Stimulated activated CD8-positive, alpha-beta memory T cell treated with anti-CD3 and anti-CD28 coated beads, Interleukin-4, amount 100 ng/mL, for 4 hours (primary cell): ENCODE measurements around the gene MRPL42.
"Not testable (repeated sequence)": the region's sequence is repeated elsewhere in the genome, so short reads cannot be mapped to it uniquely, and the experiment has no call there.

Experiments
- DNase-seq, 2 donors: peaks; one replicate each; pipeline ENCODE4 v3.0.0-alpha.2; 2020; ENCODE audit warnings: low read depth in 2 of 2, low spot score in 1 of 2

Gene MRPL42

DNA sequence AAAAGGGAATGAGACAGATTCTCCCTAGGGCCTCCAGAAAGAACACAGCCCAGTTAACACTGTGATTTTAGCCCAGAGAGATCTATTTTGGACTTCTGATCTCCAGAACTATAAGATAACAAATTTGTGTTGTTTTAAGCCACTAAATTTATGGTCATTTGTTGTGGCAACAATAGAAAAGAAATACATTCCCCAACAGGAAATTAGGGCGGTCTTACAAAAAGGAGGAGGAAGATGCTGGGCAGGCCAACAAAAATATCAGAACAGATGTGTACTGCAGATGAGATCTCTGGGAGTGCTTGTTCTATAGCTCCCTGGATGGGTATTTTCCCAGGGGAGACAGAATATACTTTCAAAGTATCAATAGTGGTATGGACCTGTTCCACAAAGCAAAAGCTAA, 73.2 kb downstream of the MRPL42 start:
- no peak for DNase-seq

DNA sequence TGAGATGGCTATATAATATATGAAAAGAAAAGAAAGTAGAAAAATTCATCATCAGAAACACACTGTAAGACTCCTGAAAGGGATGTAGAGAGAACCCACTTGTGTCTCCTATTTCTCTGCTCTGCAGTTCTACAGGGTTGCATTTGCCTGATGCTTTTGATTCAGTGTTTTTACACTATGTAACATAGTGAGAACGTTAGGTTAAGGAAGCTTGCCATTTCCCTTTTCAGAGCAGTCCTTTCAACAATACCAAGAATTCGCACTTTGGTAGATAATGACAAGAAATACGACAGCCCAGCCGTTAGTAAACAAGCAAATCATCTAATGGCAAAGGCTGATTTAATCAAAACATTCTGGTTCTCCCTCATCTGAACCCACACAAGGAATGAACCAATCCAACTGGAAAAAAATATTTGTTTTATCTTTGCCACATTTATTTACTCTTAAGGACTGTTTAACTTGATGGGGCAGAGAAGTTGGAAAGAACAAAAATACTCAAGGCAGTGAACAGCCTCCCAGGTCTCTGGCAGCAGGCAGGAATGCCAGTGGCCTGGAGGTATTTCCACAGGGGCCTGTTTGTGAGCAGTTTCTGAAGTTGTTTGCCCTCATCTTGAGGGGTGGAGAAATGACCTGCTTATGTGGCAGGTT, 74.4 kb downstream of the MRPL42 start:
- no peak for DNase-seq

DNA sequence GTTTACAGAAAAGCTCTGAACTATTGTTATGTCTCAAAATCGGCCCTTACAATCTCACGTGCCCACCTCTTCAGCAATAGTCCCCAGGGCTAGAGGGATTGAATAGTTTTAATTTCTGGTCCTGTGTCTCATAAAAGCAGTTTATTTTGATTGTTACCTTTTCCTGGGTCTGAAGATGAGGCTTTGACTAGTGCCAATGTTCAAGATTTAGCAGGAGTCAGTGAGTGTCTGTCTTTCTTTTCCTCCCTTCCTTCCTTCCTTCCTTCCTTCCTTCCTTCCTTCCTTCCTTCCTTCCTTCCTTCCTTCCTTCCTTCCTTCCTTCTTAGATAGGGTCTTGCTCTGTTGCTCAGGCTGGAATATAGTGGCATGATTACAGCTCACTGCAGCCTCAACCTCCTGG, 80.5 kb downstream of the MRPL42 start:
- DNase-seq, result no peak

DNA sequence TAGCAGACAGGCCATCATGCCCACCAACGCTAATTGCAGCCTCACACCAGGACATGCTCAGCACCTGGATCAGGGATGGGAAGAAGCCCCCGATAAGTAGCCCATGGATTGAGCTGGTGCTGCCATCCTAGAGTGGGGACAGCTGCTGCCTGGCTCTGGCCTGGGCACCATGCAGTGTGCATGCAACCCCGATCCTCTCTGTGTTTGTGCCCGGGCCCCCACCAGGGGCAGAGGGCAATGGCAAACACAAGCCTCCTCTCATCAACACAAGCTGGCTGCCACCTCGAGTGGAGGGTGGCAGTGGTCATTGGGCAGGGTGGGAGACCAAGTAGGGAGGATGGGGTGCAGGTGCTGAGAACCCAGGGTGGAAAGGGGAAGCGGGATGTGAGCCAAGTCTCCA, 81.9 kb downstream of the MRPL42 start:
- no peak for DNase-seq

DNA sequence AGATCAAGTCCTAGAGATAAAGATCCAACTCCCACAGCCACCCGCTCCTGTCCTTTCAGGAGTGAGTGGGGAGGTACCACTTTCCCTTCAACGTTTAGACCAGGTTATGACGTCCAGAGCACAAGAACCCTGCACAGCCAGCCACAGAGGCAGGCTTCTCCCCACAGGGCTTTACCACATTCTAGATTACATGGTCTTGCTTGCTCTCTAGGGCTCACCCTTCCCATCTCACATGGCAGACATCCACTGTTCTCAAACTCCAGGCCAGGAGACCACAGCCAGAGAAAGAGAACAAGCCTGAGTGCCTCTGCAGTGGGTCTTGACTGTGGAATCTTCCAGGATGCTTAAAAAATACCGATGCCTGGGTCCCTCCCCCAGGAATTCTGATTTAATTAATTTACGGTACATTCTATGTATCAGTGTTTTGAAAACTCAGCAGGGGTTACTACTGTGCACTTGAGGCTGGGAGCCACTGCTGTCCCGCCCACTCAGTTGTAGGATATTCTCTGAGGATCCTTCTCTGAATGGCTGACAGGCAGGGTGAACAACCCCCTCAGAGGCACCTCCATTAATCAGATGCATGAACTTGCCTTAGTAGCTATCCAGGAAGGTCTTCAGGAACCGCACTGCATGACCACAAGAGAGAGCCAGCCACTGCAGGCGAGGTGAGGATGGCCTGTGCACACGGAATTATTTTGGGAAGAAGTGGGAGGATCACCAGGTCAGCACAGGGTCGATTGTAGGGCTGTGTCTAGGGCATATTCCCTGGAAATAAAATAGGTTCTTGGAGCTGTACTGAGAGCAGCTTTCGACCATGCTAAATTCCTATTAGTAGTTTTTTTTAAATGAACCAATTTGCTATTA, 83.7 kb downstream of the MRPL42 start:
- no peak for DNase-seq

DNA sequence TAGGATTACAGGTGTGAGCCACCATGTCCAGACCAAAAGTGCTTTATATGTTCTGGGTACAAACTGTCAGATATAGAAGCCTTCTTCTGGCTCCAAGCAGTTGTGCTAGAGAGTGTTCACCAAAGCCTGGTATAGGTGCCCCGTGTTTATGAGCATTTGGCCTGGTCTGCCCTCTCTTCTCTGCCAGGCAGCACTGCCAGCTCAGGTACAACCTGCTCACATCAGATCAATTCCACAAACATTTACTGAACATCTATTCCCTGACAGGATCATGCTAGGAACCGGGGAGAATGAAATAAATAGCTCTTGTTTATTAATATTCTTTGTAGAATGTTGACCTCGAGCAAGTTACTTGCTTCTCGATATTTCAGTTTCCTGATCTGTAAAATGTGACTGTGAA, 85.1 kb downstream of the MRPL42 start:
- DNase-seq, result no peak

DNA sequence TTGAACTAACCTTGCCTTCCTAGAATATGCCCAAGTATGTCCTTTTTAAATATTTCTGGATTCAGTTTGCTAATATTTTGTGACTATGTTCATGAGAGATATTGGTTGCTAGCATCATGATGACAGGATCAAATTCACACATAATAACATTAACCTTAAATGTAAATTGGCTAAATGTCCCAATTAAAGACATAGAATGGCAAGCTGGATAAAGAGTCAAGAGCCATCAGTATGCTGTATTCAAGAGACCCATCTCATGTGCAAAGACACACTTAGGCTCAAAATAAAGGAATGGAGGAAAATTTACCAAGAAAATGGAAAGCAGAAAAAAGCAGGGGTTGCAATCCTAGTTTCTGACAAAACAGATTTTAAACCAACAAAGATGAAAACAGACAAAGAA, 90.6 kb downstream of the MRPL42 start:
- not testable (repeated sequence) for DNase-seq

DNA sequence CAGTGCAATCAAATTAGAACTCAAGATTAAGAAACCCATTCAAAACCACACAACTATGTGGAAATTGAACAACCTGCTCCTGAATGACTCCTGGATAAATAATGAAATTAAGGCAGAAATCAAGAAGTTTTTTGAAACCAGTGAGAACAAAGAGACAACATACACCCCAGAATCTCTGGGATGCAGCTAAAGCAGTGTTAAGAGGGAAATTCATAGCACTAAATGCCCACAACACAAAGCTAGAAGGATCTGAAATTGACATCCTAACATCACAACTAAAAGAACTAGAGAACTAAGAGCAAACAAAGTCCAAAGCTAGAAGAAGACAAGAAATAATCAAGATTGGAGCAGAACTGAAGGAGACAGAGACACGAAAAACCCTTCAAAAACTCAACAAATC, 91.4 kb downstream of the MRPL42 start:
- not testable (repeated sequence) for DNase-seq

DNA sequence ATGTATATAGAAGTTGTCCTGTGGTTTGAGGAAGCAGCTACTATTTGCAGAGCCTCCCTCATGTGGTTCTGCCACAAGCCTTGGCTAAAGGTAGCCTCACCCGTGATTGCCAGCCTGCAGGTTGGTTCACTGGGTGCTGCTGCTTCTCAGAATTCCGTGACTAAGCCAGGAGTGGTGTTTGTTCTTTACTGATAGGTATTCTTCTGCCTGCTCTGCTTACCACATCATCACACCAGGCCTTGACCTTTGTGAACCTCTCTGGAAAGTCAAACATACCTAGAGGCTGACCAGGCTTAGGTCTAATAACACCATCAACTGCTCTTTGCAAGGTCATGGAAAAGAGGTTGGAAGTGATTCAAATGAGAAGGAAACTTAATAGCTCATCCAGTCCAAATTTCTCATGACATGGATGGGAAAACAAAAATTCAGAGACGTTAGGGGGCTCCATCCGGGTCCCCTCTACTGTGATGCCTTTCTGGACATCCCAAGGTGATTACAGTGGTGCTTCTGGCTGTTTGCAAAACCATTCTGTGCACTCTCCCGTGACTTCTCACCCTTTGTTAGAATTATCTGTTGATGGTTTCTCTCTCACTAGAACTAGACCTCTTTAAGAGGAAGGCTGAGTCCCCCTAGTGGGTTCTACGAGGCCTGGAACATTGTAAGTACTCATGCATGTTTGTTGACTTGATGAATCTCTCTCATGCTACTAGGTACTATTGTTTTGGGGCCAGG, 96.7 kb downstream of the MRPL42 start:
- no peak for DNase-seq

DNA sequence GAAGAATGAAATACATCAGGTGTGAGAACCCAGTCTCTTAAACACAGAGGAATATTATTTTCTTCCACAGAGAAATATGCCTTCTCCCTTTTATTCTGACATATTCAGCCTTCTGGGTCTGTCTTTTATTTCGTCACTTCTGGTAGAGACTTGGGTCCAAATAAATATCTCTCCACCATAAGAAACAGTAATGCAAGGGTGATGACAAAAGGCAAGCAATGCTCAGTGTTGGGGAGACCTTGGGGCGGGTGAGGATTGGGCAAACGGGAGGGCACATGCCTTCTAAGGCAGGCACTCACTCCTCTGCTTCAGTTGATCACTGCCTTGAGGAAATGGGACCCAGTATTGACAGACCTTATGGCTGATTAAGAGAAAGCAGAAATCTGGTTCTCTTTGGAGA, 98.4 kb downstream of the MRPL42 start:
- no peak for DNase-seq
